Left ventricle myocardium inferior (tissue), 1 donor: ENCODE data around the gene UTY. TPM values are rescaled to one million over a fixed set of nuclear protein-coding genes. Genes with fewer than 3 reads are reported as not detected.

Experiments used
- DNase-seq: peaks from one replicate; pipeline ENCODE4 v3.0.0-alpha.2; 2020
- H3K27ac ChIP-seq: fragments of 200-600 bp; replicated peaks from 2 replicates; pipeline ENCODE4 v1.8.0; 2021
- H3K27me3 ChIP-seq: fragments of 200-600 bp; 2 replicates; pipeline ENCODE4 v1.8.0; 2021; ENCODE audit warnings: low read depth
- H3K36me3 ChIP-seq: fragments of 200-600 bp; 2 replicates; pipeline ENCODE4 v1.8.0; 2021
- H3K4me1 ChIP-seq: fragments of 200-600 bp; 2 replicates; pipeline ENCODE4 v1.8.0; 2021
- H3K4me3 ChIP-seq: fragments of 200-600 bp; 2 replicates; pipeline ENCODE4 v1.8.0; 2021; ENCODE audit warnings: mild to moderate bottlenecking, moderate library complexity
- H3K9me3 ChIP-seq: fragments of 200-600 bp; replicated peaks from 2 replicates; pipeline ENCODE4 v1.8.0; 2021
- intact Hi-C: fragments of 100-400 bp; cut with micrococcal nuclease; formaldehyde crosslinking; loops from one replicate; pipeline ENCODE4 v1.11.0; 2022
- total RNA-seq: library from RNA; stranded (reverse); fragmentation: NEBNext Ultra II Directional; extraction: Animal tissue kit (Norgen Biotek cat#: 25700); gene quantifications from one replicate; pipeline ENCODE4 v1.2.1, GENCODE V29; 2021
- TF ChIP-seq, protein P1 (sequence below): fragments of 200-600 bp; IDR thresholded peaks from 2 replicates; pipeline ENCODE4 v1.8.0; 2021; ENCODE audit warnings: antibody characterized with exemption, mild to moderate bottlenecking, borderline replicate concordance
- donor health status: DM: no; HTN: yes; CAD: no; lungs with severe emphysema.

Gene UTY
- total RNA-seq, 1 donor from 2014 or later, result 10.4 TPM

DNA sequence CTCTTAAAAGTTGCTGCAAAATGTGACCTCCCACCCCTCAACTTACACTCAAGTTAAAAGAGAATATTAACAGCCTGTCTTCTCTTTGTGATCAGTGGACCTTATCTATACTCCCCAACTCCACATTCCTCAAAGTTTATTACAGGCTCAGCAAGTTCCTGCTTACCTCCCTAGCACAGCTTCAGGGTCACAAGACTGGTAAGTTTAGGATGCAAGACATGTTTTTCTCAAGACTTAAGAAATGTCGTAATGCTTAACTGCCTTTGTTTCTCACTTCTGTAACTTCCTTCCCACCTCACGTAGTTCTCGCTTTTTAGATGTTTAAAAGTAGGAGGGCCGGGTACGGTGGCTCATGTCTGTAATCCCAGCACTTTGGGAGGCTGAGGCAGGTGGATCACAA, 132.7 kb downstream of the UTY start:
- Histone ChIP-seq H3K27me3 (no peaks in the 10 kb centered on the region), H3K9me3 (no peaks in the 10 kb centered on the region), H3K4me3 (no peak overlapping the region), H3K27ac (no peak overlapping the region), H3K4me1 (no peaks in the 10 kb centered on the region), H3K36me3 (peaks cover 8% of the 10 kb centered on the region)
- intact Hi-C loops, result no loop called here
- TF ChIP-seq, protein P1, sequence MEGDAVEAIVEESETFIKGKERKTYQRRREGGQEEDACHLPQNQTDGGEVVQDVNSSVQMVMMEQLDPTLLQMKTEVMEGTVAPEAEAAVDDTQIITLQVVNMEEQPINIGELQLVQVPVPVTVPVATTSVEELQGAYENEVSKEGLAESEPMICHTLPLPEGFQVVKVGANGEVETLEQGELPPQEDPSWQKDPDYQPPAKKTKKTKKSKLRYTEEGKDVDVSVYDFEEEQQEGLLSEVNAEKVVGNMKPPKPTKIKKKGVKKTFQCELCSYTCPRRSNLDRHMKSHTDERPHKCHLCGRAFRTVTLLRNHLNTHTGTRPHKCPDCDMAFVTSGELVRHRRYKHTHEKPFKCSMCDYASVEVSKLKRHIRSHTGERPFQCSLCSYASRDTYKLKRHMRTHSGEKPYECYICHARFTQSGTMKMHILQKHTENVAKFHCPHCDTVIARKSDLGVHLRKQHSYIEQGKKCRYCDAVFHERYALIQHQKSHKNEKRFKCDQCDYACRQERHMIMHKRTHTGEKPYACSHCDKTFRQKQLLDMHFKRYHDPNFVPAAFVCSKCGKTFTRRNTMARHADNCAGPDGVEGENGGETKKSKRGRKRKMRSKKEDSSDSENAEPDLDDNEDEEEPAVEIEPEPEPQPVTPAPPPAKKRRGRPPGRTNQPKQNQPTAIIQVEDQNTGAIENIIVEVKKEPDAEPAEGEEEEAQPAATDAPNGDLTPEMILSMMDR, result no peak
- no peak for DNase-seq

DNA sequence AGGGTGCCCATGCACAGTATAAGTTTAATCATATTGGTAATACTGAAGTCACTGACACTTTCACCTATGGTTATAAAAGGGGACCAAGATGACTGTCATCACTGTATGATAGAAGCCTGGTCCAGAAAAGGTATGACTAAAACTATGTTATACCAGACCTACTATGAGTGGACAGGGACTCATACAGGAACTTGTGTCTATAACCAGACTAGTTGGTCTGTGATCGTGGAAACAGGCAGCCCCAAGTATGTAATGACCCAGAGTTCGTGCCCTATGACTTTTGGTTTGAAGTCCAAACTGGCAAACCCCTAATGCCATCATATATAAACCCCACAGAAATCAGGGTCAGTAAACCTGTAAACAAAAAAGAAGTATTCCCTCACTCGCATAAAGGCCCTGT, 134.3 kb downstream of the UTY start:
- no peak overlapping the region for H3K27ac ChIP-seq

DNA sequence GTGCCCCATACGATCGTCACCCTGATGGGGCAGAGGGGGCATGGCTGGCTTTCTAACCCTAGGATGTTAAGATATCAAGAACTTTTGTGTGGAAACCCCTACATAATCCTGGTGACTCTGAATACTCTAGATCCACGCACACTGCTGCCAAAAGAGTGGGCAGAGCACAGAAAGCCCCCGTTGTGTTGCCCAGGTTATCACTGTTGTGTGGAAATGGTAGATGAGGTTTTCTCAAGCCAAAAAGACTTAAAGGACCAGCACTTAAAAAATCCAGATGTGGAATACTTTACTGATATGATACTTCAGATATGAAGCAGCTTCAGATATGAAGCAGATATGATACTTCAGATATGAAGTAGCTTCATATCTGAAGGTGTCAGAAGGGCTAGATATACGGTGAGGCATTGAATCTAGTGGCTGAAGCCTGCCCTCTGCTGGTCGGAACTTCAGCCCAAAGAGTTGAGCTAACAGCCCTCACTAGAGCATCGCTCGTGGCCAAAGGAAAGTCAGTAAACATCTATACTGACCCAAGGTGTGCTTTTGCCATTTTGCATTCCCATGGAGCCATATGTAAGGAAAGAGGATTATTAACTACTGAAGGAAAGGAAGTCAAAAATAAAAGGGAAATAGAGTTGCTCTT, 136.4 kb downstream of the UTY start:
- peak; percentile 15 for DNase-seq

More for the DNA sequence above, 134.3 kb downstream of the UTY start:
- TF ChIP-seq, protein P1, result no peak
- Histone ChIP-seq H3K9me3 (no peaks in the 10 kb centered on the region), H3K36me3 (no peaks in the 10 kb centered on the region), H3K4me3 (no peak overlapping the region), H3K4me1 (peaks cover 2% of the 10 kb centered on the region), H3K27me3 (no peaks in the 10 kb centered on the region)
- DNase-seq, result no peak
- intact Hi-C loops, result no loop called here

DNA sequence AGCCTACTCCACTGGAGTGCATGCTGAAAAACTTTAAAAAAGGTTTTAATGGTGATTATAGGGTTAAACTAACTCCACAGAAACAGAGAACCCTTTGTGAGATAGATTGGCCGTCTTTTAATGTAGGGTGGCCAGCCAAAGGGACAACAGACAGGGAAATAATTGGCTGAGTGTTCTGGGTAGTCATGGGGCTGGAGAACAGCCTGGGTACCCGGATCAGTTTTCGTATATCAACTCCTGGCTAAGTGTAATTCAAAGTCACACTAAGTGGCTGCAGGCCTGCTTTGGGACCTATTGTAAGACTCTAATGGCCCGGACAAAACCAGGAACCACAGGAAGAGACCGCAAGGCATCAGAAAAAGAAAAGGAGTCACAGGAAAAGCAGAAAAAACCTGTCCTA, 139.9 kb downstream of the UTY start:
- no peak for DNase-seq
- H3K4me1 ChIP-seq, result peaks cover 15% of the 10 kb centered on the region
- TF ChIP-seq, protein P1, result no peak
- H3K36me3 ChIP-seq, result peaks cover 10% of the 10 kb centered on the region
- H3K9me3 ChIP-seq, result no peaks in the 10 kb centered on the region
- no peaks in the 10 kb centered on the region for H3K27me3 ChIP-seq
- H3K27ac ChIP-seq, result no peak overlapping the region
- H3K4me3 ChIP-seq, result no peak overlapping the region
- intact Hi-C loops, result no loop called here

More for the DNA sequence above, 136.4 kb downstream of the UTY start:
- H3K9me3 ChIP-seq, result no peaks in the 10 kb centered on the region
- H3K27ac ChIP-seq, result no peak overlapping the region
- H3K4me1 ChIP-seq, result peaks cover 15% of the 10 kb centered on the region
- intact Hi-C loops, result no loop called here
- H3K4me3 ChIP-seq, result no peak overlapping the region
- H3K27me3 ChIP-seq, result no peaks in the 10 kb centered on the region
- no peaks in the 10 kb centered on the region for H3K36me3 ChIP-seq
- TF ChIP-seq, protein P1, result peak; percentile 65

DNA sequence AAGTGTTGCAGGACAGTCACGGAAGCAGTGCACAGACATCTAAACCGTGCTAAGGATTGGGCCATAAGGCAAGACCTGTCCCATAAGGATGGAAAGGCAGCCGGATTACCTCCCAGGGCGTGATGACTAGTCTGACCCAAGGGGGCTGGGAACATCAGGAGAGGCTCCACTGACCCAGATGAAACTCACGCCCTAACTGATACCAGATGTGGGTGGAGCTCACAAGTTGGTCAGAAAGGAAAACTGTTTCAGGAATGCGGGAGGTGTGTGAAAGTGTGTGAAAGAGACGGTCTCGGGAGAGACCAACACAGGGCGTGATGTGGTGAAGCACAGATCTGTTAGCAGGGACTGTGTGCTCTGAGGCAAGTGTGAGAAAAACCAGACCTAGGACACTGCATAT, 140.5 kb downstream of the UTY start:
- DNase-seq, result no peak
- Histone ChIP-seq H3K9me3 (no peaks in the 10 kb centered on the region), H3K4me1 (peaks cover 15% of the 10 kb centered on the region), H3K36me3 (peaks cover 16% of the 10 kb centered on the region), H3K4me3 (no peak overlapping the region), H3K27me3 (no peaks in the 10 kb centered on the region), H3K27ac (no peak overlapping the region)
- TF ChIP-seq, protein P1, result no peak
- intact Hi-C loops, result no loop called here
